Activated gamma-delta T cell treated with anti-CD3 and anti-CD28 coated beads, Interleukin-2, amount 50 U/mL, for 16 hours (primary cell): ENCODE data around the gene TGM5.
"Not testable (repeated sequence)": the region's sequence is repeated elsewhere in the genome, so short reads cannot be mapped to it uniquely, and the experiment has no call there.

Experiments
- DNase-seq: peaks from one replicate; pipeline ENCODE4 v3.0.0-alpha.2; 2020; ENCODE audit warnings: low read depth

TGM5 gene

DNA sequence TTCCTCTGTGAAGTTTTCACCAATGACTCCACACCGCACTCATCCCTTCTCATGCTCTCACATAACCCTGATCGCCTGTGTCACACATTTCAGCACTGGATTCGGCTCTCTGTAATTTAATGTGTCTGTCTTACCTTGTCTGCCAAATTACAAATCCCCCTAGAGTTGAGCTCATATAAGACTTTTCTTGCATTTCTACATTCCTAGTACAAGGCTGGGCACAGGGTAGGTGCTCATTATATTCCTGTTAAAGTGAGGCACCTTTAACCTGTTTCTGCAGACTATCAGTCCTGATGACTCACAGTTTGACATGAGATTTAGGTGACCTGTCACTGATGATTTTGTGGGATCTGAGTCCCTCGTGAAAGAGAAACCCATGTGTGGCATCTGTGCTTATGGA lies 22.6 kb downstream of the TGM5 start:
- no peak for DNase-seq

DNA sequence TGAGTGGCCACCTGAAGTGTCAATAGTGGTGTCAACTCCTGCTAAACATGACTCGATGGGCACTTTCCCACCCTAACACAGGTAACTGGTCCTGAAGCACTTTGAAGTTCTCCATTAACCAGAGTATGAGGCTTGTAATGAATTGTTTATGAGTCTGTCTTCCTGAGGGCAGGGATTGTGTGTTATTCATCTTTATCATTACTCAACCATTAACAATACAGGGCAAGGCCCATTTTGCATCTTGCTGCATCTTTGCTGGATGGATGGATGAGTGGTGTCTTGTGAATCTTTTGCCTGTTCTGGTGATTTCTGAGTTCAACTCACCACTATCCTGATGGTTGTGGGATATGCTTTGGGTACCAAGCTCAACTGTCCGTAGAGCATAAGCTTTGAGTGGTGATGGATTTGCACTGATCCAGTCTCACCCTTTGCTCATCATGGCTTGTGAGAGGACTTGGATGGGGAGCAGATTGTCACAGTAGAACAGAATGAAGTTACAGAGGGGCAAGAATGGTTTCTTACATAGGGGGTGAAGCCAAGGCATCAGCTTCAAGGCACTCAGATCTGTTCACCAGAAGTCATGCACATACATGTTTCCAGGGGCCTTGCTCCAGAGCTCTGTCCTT lies 23.6 kb downstream of the TGM5 start:
- DNase-seq: no peak

DNA sequence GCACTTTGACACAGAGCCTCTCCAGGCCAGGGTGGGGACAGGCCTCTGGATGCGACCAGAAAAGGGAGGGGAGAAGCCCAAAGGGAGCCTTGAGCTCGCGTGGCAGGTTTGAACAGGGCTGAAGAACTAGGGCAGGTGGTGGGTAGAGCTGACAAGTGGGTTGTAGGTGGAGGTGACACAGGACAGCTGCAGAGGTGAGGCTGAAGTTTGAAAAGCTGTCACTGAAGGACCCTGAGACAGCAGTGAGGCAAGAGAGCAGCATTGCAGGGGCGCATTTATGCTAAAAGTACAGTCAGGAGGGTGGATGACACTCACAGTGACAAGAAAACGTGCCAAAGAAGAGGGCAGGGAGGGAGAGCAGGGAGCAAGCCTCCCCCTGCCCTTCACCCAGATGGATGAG lies 24.1 kb downstream of the TGM5 start:
- DNase-seq: no peak

DNA sequence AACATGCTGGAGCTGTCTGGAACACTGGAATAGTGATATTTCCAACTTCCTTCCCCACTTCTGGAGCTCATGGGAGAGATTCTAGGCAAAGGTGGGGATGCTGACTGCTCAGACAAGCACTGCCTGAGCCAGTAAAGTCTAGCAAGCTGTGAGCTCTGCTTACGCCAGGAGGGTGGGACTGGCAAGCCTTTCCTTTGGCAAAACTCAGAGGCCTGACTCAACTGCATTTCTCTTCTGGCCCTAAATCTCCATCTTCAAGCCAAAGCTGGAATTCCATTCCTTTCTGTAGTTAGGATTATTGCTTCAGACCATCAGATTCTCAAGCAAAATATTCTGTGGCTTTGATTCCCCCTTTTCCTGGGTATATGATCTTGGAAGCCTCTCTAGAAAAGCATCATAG lies 25.6 kb downstream of the TGM5 start:
- DNase-seq: no peak

DNA sequence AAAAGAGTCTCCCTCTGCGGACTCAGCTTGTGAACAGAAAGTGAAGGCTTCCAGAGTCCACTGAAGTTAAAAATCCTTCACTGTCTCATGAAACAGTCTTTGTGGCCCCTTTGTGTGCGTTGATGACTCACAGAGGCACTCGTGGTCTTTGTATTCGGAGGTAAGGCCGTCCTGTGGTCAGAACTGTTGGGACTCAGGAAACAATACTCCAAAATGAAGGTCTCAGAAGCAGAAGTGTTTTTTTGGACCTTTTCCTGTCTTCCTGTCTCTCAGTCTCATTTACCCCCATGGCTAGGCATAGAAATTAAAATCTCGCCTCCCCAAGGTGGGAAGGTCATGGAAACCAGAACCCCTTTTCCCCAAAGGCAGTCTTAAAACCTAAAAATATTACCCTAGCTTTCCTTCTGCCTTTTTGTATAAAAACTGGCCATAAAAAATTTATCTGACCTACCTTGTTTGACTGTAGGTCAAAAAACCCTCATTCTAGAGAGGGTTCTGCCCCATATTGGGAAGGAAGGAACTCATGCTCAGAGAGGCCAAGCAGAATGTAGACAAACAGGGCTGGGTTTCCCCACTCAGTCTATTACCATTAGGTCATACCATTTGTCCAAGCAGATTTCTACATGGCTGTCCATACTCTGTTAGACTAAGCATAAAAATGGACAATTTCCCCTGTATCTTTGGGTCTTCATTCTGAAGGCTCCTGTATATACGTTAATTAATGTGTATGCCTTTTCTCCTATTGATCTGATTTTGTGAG lies 26.8 kb downstream of the TGM5 start:
- no peak for DNase-seq

DNA sequence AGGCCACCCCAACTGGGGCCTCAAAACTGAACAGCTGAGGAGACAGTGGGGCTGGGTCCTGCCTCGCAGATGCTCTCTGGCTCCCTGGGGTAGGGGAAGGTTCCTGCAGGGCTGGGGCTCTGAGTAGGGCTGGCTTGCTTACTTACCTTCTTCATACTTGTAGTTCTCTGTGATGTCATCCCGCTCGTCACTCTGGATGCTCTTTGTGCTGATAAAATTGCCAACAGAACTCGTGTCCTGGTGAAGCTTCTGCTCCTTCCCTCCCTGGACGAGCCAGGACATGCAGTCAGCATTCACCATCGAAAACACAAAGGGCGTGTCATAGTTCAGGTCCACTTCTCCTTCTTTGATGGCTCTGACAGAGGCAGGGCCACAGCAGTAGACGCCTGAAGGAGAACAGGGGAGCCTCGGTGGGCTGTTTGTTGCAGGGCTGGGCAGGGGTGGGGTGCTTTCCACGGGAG lies 28.0 kb downstream of the TGM5 start:
- DNase-seq: no peak

DNA sequence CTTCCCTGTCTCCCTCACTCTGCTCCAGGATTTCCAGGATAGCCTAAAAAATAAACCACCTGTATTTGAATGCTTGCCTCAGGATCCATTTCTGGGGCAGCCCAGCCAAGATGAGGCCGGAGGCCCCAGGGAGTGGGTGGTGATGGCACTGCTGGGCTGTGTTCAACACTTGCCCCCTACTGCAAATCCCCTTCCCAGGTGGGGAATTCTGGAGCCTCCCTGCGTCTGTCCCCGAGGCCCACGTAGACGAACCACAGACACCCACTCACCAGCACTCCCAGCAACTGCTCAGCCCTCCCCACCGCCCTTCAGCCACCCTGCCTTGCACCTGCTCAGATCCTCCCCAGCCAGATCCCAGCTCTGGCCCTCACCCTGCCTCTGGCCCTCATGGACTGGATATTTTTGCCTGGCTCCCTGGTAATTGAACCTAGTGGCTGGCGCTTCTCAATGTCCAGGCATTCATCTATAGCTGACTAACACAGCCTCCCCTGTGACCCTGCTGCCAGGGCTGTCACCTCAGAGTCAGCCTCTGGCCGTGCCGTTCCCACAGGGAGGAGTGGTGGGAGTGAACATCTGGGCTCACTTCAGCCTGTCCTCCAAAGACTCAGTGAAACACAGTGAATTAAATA lies 28.8 kb downstream of the TGM5 start:
- DNase-seq: no peak

DNA sequence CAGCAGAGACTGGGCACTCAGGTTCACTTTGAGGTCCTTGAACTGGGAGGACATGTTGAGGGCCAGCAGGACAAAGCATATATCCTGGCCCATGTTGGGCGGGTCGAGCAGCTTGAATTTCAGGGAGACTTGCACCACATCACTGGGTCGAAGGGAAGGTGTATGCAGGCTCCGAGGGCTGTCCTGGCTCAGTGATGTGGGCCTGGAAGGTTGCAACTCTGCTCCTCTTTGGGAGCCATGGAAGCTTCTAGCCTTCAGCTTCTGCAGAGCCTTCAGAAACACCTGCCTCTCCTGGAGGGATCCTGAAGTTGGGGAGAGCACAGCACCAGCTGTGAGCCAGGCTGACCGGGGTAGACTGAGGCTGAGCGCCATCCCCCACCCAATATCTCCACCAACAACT lies 31.2 kb downstream of the TGM5 start:
- DNase-seq: no peak

DNA sequence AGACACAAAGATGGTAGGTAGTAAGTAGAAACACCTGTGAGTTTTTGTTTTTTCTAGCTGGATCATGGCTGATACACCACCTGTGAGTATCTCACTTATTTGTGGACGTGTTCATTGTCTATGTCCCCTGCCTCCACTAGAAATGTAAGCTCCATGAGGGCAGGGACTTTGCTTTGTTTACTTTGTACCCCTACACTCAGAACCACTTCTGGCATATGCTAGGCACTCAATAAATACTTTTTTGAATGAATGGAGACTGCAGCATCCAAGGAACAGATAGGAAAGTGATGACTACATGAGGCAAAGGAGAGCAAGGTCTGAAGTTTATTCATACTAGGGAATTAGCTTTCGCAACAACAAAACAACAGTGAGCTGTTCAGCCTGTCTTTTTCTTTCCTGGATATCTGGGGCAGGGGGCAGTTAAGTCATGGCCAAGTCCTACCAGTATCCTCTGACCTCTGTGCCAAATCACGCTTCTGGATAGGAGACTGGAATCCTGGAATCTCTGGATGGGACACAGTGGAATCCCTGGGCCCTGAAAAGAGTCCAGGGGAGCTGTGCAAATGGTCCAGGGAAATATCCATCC lies 34.3 kb downstream of the TGM5 start:
- DNase-seq: no peak

DNA sequence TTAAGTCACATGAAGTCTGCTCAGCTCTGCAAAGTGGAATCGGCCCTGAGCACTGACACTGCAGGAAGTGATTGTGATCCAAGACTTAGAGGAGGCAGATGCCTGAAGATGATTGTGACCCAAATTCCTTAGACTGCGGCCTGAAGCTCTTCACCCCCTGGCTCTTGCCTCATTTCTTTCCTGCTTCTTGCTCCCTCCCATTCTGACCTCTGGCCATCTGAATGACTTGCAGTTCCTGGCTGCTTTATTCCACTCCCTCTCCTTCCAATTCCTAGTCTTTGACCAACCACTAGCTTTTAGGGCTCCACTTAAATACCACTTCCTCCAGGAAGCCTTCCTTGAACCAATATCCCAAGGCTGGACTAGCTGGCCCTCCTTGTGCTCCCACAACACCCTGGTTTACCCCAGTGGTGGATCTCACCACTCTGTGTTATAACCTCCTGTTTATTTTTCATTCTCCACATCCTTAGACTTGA lies 36.0 kb downstream of the TGM5 start:
- no peak for DNase-seq

DNA sequence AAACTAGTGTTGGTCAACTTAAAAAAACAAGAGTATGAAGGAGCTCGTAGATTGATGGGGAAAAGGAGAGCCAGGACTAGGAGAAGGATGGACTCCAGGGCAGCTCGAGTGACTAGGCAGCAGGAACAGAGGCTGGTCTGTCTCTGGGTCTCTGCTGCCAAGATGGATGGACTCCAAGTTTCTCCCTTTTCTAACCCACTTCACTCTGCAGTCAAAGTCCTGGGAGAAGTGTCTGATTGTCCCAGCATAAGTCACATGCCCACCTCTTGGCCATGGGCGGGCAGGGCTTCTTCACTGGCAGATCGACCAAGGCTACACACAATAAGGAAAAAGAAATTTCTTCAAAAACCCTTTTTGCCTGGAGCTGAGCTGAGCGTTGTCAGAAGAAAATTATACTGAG lies 36.8 kb downstream of the TGM5 start:
- no peak for DNase-seq

DNA sequence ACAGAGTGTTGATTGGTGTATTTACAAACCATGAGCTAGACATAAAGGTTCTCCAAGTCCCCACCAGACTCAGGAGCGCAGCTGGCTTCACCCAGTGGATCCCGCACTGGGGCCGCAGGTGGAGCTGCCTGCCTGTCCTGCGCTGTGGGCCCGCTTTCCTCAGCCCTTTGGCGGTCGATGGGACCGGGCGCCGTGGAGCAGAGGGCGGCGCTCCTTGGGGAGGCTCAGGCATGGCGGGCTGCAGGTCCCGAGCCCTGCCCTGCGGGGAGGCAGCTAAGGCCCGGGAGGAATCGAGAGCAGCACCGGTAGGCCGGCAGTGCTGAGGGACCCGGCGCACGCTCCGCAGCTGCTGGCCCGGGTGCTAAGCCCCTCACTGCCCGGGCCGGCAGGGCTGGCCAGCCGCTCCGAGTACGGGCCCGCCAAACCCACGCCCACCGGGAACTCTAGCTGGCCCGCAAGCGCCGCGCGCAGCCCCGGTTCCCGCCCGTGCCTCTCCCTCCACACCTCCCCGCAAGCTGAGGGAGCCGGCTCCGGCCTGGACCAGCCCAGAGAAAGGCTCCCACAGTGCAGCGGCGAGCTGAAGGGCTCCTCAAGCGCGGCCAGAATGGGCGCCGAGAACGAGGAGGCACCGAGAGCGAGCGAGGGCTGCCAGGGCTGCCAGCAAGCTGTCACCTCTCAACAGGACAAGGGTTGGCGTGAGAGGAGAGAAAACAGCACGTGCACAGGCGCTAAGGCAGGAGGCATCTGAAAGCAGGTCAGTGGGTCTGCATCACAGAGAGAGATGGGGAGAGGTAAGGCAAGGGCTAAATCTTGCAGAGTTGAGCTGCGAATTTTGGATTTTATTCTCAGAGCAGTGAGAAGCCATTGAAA lies 40.1 kb downstream of the TGM5 start:
- no peak for DNase-seq

DNA sequence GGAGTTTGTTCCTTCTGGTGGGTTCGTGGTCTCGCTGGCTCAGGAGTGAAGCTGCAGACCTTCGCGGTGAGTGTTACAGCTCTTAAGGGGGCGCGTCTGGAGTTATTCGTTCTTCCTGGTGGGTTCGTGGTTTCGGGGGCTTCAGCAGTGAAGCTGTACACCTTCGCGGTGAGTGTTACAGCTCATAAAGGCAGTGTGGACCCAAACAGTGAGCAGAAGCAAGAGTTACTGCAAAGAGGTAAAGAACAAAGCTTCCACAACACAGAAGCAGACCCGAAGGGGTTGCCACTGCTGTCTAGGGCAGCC lies 40.8 kb downstream of the TGM5 start:
- DNase-seq: not testable (repeated sequence)

DNA sequence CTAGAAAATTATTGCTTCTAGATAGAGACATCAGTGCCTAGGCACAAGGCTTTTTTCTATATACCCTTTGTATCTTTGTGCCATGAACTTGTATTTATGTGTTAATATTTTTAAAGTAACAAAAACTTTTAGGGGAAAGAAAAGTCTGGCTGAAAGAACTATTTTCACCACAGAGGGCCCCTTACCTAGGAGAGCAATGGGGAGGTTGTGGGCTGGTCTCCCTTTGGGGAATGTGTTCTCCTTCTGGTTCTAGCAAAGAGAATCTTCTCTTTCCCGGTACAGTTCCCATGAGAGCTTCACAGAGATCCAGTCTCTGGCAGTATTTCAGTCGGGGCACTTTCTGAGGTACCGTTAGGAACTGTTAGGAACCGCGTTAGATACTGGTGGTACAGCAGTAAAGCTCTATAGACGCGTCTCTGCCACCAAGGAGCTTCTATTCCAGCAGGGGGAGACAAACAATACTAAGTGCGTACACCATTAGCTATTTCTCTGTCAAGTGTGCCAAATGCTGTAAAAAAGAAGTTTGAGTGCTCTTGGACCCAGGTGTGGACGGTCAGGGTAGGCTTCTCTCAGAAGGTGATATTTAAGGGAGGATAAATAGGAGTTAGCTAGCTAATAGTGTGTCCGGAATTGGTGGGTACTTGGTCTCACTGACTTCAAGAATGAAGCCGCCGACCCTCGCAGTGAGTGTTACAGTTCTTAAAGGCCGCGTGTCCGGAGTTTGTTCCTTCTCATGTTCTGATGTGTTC lies 41.4 kb downstream of the TGM5 start:
- peak; percentile 9 for DNase-seq

DNA sequence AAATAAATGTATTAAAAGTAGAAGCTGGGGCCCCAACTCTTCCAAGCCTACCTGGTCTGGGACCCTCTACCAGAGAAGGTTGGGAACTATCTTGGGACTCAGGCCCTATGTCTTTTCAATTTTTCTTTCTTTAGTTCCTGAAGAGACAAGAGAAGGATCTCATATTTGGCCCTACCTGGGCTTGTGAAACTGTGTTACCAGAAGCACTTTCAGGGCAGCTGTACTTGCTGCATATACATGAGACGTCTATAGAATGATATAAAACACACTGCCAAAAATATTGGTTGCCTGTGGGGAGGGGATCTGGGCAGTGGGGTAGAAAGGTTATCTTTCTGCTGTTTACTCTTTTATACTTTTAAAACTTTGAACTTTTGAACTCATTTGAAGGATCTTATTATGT lies 45.3 kb downstream of the TGM5 start:
- no peak for DNase-seq

DNA sequence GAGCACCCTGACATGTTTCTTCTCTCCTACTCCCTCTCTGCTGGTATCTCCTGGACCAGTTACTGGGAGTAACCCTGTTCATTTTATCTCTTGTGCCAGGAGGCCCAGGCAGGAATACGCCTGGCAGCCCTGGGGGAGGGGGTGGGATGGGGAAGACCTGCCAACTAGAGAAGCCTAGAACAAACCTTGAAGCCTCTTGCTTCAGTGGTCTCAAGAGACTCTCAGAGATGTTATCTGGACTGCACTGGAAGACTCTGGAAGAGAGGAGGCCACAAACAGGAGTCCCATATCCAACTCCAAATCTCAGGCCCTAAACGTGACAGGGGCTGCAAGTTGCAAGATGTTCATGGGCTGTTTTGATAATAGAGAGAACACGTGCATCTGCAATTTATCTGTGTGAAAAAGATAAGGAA lies 45.7 kb downstream of the TGM5 start, which contains the start of gene EPB42:
Gene EPB42, minus strand, starts transcription at position 28 of the 413 bp plus-strand sequence. CDS start 193 bp downstream, outside the sequence.
- no peak for DNase-seq

DNA sequence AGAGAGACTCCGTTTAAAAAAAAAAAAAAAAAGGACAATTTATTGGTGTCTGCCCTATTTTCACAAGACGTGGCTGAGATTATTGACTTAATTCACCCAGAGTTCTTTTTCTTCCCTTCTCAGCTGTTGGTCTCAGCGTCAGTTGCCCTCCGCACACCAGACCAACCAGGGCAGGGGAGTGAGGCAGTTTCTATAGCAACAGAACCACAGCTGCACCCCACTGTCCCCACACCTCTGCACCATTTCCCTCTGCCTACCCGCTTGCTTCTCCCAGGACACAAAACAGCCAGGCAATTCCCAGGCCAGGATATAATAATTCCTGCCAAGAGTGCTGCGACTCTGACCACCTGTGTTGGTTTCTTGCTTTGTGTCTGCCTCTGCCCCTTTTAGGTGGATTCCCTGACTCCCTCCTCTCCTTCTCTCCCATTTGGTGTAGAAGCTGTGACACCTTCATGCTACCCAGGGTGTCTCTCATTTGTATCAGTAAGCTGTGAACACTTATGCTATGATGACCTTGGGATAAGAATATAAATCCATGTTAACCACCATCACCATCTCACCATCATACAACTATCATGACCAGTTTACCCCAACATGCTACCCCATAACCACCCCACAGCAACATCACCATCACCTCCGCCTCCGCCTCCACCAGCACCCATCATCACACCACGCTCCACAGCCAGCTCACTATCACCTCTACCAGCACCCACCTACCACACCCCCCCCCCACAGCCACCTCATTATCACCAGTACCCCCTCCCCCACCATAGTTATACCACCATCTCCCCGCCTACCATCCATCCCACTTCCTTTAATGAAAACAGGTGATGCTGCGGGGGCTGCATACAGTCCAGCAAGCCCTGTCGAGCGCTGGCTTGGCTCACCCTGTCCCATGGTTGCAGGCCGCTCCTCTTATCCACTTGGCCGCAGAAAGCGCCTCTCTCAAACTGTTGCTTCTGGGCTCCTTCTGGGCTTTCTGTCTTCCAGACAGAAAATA lies 46.5 kb downstream of the TGM5 start:
- no peak for DNase-seq

DNA sequence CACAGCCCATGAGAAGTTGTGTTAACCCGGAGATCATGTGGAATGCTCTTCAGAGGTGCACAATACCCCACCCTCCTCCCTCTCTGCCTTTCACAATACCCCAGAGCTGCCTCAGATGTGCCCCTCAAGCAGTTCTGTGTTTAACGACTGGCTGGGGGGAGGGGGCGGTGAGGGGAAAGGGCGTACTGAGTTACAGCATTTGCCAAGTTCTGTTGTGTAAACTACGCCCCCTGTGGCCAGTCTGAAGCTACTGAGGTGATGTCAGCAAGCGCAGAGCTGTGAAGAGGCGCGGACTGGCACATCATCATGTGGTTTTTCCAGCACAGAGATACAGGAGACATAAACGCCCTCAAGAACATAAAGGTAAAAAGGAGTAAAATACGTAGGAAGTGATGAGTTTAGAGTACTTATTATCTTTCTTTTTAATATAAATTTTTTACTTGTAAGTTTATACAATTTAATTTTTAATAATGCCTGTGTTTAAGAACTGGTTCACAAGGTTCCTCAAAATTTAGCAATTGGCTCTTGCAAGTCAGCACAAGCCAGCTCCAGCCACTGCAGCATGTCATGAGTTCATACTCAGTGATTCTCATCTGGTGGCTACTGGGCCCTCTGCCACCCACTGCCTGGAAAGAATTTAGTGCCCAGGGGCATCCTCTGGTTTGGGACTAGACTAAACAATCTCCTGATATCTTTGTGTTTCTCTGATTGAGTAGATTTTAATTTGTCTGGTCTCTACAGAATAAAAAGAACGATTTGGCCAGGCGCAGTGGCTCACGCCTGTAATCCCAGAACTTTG lies 47.6 kb downstream of the TGM5 start:
- no peak for DNase-seq

DNA sequence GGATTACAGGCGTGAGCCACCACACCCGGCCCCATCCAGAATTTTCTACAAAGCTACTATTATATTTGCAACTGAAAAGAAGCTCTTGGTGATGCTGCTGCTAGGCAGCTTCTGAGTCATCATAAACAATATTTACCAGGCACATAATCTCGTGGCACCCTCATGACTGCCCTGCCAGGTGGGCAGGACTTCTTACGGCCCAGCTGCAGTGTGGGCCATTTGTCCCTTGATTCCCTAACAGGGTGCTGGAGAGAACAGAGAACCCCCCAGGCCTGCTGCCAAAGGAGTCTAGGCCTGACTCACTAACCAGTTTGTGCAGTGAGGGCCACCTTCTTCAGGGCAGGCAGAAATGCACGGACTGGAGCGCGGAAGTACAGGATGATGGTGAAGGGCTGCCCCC lies 50.8 kb downstream of the TGM5 start:
- DNase-seq: no peak
